ENCODE measurements around the gene TRMO. TPM values are rescaled to one million over a fixed set of nuclear protein-coding genes. Genes with fewer than 3 reads are reported as not detected.

The TRMO gene
- total and polyA plus RNA-seq, 9 of the 15 experiments (the other 6 are each of a cell fraction or from before 2014, with no cell fraction given) = 5.6 to 22.4 (median 16.2) TPM

DNA sequence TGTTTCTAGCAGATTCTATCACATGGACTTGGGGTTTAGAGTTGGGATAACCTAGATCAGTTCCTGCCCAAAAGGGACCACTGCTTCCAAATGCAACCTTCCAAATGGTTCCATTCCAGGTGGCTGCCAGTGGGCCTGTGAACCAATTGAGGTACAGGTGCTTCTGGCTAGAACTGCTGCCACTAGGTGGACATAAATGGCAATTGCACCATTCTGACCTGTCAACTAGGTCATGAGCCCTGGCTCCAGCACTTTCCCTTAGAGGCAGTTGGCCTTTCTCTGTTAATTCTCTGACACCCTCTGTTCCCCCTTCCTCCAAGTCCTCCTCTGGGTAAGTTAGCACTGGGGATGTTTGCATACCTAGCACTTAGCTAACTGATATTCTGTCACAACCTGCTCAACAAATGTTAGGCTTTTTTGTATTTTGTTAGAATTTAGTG is 32.3 kb upstream of the TRMO start (continued):
- no peak for TF ChIP-seq ZNF764 (CRISPR knock-in tag; IDR thresholded peaks at IDR 0.05; ENCODE audit: low read depth)
- TF ChIP-seq, protein P1, sequence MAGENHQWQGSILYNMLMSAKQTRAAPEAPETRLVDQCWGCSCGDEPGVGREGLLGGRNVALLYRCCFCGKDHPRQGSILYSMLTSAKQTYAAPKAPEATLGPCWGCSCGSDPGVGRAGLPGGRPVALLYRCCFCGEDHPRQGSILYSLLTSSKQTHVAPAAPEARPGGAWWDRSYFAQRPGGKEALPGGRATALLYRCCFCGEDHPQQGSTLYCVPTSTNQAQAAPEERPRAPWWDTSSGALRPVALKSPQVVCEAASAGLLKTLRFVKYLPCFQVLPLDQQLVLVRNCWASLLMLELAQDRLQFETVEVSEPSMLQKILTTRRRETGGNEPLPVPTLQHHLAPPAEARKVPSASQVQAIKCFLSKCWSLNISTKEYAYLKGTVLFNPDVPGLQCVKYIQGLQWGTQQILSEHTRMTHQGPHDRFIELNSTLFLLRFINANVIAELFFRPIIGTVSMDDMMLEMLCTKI (IDR thresholded peaks at IDR 0.05; ENCODE audit: partially characterized antibody) = no peak
- no peak for TF ChIP-seq GATA2 (CRISPR knock-in tag; IDR thresholded peaks at IDR 0.05)
- TF ChIP-seq KLF1 (tag; IDR thresholded peaks at IDR 0.05) = no peak
- TF ChIP-seq SRF (CRISPR knock-in tag; IDR thresholded peaks at IDR 0.05) = peak in 1 of 2 experiments; percentile 64; a peak in 1 of 4 replicates
- TF ChIP-seq ARID2 (IDR thresholded peaks at IDR 0.05) = peak; percentile 85
- no peak for TF ChIP-seq HNRNPLL (IDR thresholded peaks at IDR 0.05; ENCODE audit: low read depth, low read length, poor library complexity, severe bottlenecking)
- TF ChIP-seq CREB1 (IDR thresholded peaks at IDR 0.05) = no peak
- no peak; the same call in 1 of the 2 replicates for TF ChIP-seq CREB1 (CRISPR knock-in tag; IDR thresholded peaks at IDR 0.05)
- TF ChIP-seq ATF7 (IDR thresholded peaks at IDR 0.05) = peak; percentile 58; the same call in 1 of the 2 replicates
- no peak; the same call in 1 of the 2 replicates for TF ChIP-seq NFIC (IDR thresholded peaks at IDR 0.05)
- peak; percentile 83 to 94 for TF ChIP-seq RAD21 (CRISPR knock-in tag; conservative IDR thresholded peaks at IDR 0.05 in 1 of 2, IDR thresholded peaks at IDR 0.05 in 1 of 2)
- TF ChIP-seq RBM22 (IDR thresholded peaks at IDR 0.05; ENCODE audit: low read depth, low read length, poor library complexity, severe bottlenecking) = no peak
- no peak for TF ChIP-seq PCBP1 (IDR thresholded peaks at IDR 0.05; ENCODE audit: low read depth, low read length, poor library complexity, severe bottlenecking)
- no peak for TF ChIP-seq RHOXF2B (CRISPR knock-in tag; conservative IDR thresholded peaks at IDR 0.05)
- TF ChIP-seq ELK3 (CRISPR knock-in tag; IDR thresholded peaks at IDR 0.05) = no peak
- TF ChIP-seq MNT (conservative IDR thresholded peaks at IDR 0.05) = peak in 1 of 2 experiments; percentile 62; a peak in 3 of 4 replicates
- peak; percentile 60; the same call in 1 of the 2 replicates for TF ChIP-seq XRCC5 (IDR thresholded peaks at IDR 0.05; ENCODE audit: low read depth, low read length)
- no peak for TF ChIP-seq PTTG1 (tag; IDR thresholded peaks at IDR 0.05; ENCODE audit: low read depth)
- no peak for TF ChIP-seq FOXP1 (CRISPR knock-in tag; IDR thresholded peaks at IDR 0.05)
- TF ChIP-seq NCOA1 (IDR thresholded peaks at IDR 0.05; ENCODE audit: low read depth) = no peak
- TF ChIP-seq, protein P2, sequence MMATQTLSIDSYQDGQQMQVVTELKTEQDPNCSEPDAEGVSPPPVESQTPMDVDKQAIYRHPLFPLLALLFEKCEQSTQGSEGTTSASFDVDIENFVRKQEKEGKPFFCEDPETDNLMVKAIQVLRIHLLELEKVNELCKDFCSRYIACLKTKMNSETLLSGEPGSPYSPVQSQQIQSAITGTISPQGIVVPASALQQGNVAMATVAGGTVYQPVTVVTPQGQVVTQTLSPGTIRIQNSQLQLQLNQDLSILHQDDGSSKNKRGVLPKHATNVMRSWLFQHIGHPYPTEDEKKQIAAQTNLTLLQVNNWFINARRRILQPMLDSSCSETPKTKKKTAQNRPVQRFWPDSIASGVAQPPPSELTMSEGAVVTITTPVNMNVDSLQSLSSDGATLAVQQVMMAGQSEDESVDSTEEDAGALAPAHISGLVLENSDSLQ (IDR thresholded peaks at IDR 0.05) = peak; percentile 72
- TF ChIP-seq TEAD1 (CRISPR knock-in tag; IDR thresholded peaks at IDR 0.05) = 0 out of 4 replicates have a peak, but pooled peaks of 1 of the 2 experiments have one; percentile 43
